ENCODE measurements around the gene MT1HL1.

Gene MT1HL1

GRCh38 chr1:237029850-237030535 is 25.8 kb upstream of the MT1HL1 start:
- no peaks in the 10 kb centered on the region for H3K9me3 ChIP-seq (ENCODE audit: control insufficient read depth, insufficient read depth, low read length)

GRCh38 chr1:237029240-237029639 is 25.0 kb upstream of the MT1HL1 start:
- Histone ChIP-seq H3K27ac (ENCODE audit: low read depth, low read length) (no peak overlapping the region), H3K36me3 (ENCODE audit: control insufficient read depth, low read length) (no peaks in the 10 kb centered on the region), H3K9me2 (replicated peaks; ENCODE audit: control insufficient read depth, low read length) (no peaks in the 10 kb centered on the region), H3F3A (ENCODE audit: control insufficient read depth, insufficient read depth) (no peaks in the 10 kb centered on the region), H3K4me1 (ENCODE audit: control insufficient read depth, low read length) (no peaks in the 10 kb centered on the region), H3K27me3 (ENCODE audit: control insufficient read depth, low read length) (no peaks in the 10 kb centered on the region), H3K79me2 (ENCODE audit: control insufficient read depth, low read length) (no peaks in the 10 kb centered on the region), H3K9me3 (ENCODE audit: control insufficient read depth, insufficient read depth, low read length) (no peaks in the 10 kb centered on the region), H3K4me2 (ENCODE audit: low read length) (no peak overlapping the region), H4K20me1 (ENCODE audit: control insufficient read depth, insufficient read depth, low read depth, low read length) (no peaks in the 10 kb centered on the region), H3K4me3 (ENCODE audit: low read length) (no peak overlapping the region)
- TF ChIP-seq EZH2phosphoT487 (IDR thresholded peaks at IDR 0.05; ENCODE audit: borderline replicate concordance, low read length) = no peak
- TF ChIP-seq CTCF (IDR thresholded peaks at IDR 0.05; ENCODE audit: low read depth, low read length, poor library complexity, severe bottlenecking) = no peak

More at GRCh38 chr1:237029850-237030535, 25.8 kb upstream of the MT1HL1 start:
- no peaks in the 10 kb centered on the region for H3K27me3 ChIP-seq (ENCODE audit: control insufficient read depth, low read length)
- no peak overlapping the region for H3K4me3 ChIP-seq (ENCODE audit: low read length)
- no peaks in the 10 kb centered on the region for H3K9me2 ChIP-seq (replicated peaks; ENCODE audit: control insufficient read depth, low read length)
- TF ChIP-seq EZH2phosphoT487 (IDR thresholded peaks at IDR 0.05; ENCODE audit: borderline replicate concordance, low read length) (no peak), CTCF (IDR thresholded peaks at IDR 0.05; ENCODE audit: low read depth, low read length, poor library complexity, severe bottlenecking) (no peak)
- no peak overlapping the region for H3K27ac ChIP-seq (ENCODE audit: low read depth, low read length)
- H4K20me1 ChIP-seq (ENCODE audit: control insufficient read depth, insufficient read depth, low read depth, low read length) = no peaks in the 10 kb centered on the region
- no peaks in the 10 kb centered on the region for H3K4me1 ChIP-seq (ENCODE audit: control insufficient read depth, low read length)
- H3K4me2 ChIP-seq (ENCODE audit: low read length) = no peak overlapping the region
- H3K36me3 ChIP-seq (ENCODE audit: control insufficient read depth, low read length) = no peaks in the 10 kb centered on the region
- no peaks in the 10 kb centered on the region for H3F3A ChIP-seq (ENCODE audit: control insufficient read depth, insufficient read depth)
- H3K79me2 ChIP-seq (ENCODE audit: control insufficient read depth, low read length) = no peaks in the 10 kb centered on the region

GRCh38 chr1:237025358-237026074 is 21.3 kb upstream of the MT1HL1 start:
- Histone ChIP-seq H3F3A (ENCODE audit: control insufficient read depth, insufficient read depth) (no peaks in the 10 kb centered on the region), H4K20me1 (ENCODE audit: control insufficient read depth, insufficient read depth, low read depth, low read length) (no peaks in the 10 kb centered on the region), H3K4me1 (ENCODE audit: control insufficient read depth, low read length) (no peaks in the 10 kb centered on the region), H3K79me2 (ENCODE audit: control insufficient read depth, low read length) (no peaks in the 10 kb centered on the region), H3K27me3 (ENCODE audit: control insufficient read depth, low read length) (no peaks in the 10 kb centered on the region), H3K27ac (ENCODE audit: low read depth, low read length) (no peak overlapping the region), H3K9me3 (ENCODE audit: control insufficient read depth, insufficient read depth, low read length) (no peaks in the 10 kb centered on the region), H3K4me3 (ENCODE audit: low read length) (no peak overlapping the region), H3K4me2 (ENCODE audit: low read length) (no peak overlapping the region), H3K36me3 (ENCODE audit: control insufficient read depth, low read length) (no peaks in the 10 kb centered on the region), H3K9me2 (replicated peaks; ENCODE audit: control insufficient read depth, low read length) (no peaks in the 10 kb centered on the region)
- TF ChIP-seq CTCF (IDR thresholded peaks at IDR 0.05; ENCODE audit: low read depth, low read length, poor library complexity, severe bottlenecking) (no peak), EZH2phosphoT487 (IDR thresholded peaks at IDR 0.05; ENCODE audit: borderline replicate concordance, low read length) (no peak)
